GDM1 (cell line): ENCODE measurements around the gene GALNT11.

Experiments used
- DNase-seq: peaks from one replicate; lab custom pipeline; 2025; lab: John Stamatoyannopoulos, UW

Gene GALNT11

GRCh38 chr7:152120210-152120609 lies 94.7 kb downstream of the GALNT11 start:
- DNase-seq = no peak

GRCh38 chr7:152120776-152121175 lies 95.3 kb downstream of the GALNT11 start:
- no peak for DNase-seq

- DNase-seq = no peak
Observed at GRCh38 chr7:152121432-152121831, 96.0 kb downstream of the GALNT11 start.

- no peak for DNase-seq
Observed at GRCh38 chr7:152122540-152122939, 97.1 kb downstream of the GALNT11 start.

GRCh38 chr7:152126741-152127140 lies 101.3 kb downstream of the GALNT11 start:
- DNase-seq = no peak

GRCh38 chr7:152127229-152127628 lies 101.8 kb downstream of the GALNT11 start:
- DNase-seq = no peak

GRCh38 chr7:152128252-152128651 lies 102.8 kb downstream of the GALNT11 start:
- DNase-seq = no peak

GRCh38 chr7:152128741-152129461 lies 103.4 kb downstream of the GALNT11 start:
- DNase-seq = no peak

- no peak for DNase-seq
Observed at GRCh38 chr7:152129682-152130081, 104.2 kb downstream of the GALNT11 start.

GRCh38 chr7:152130658-152131590 lies 105.5 kb downstream of the GALNT11 start:
- DNase-seq = no peak

- no peak for DNase-seq
Observed at GRCh38 chr7:152131981-152132494, 106.6 kb downstream of the GALNT11 start.

GRCh38 chr7:152132812-152133211 lies 107.3 kb downstream of the GALNT11 start:
- DNase-seq = no peak

GRCh38 chr7:152133804-152134203 lies 108.3 kb downstream of the GALNT11 start:
- DNase-seq = no peak

- DNase-seq = no peak
Observed at GRCh38 chr7:152136686-152137085, 111.2 kb downstream of the GALNT11 start.

- no peak for DNase-seq
Observed at GRCh38 chr7:152137476-152138025, 112.1 kb downstream of the GALNT11 start.

- no peak for DNase-seq
Observed at GRCh38 chr7:152140067-152140466, 114.6 kb downstream of the GALNT11 start.

GRCh38 chr7:152140560-152140959 lies 115.1 kb downstream of the GALNT11 start:
- no peak for DNase-seq

GRCh38 chr7:152142976-152143595 lies 117.6 kb downstream of the GALNT11 start:
- no peak for DNase-seq

- DNase-seq = no peak
Observed at GRCh38 chr7:152144557-152145245, 119.2 kb downstream of the GALNT11 start.

- DNase-seq = no peak
Observed at GRCh38 chr7:152145853-152146466, 120.5 kb downstream of the GALNT11 start.

GRCh38 chr7:152148706-152149105 lies 123.2 kb downstream of the GALNT11 start:
- DNase-seq = no peak
